GM18498 (cell line): Measurements from ENCODE around the gene INO80.

Experiments used
- ATAC-seq: cut with Tn5 transposase; IDR thresholded peaks from one replicate; pipeline ENCODE4 v1.9.1; 2021; ENCODE audit warnings: mild to moderate bottlenecking, moderate library complexity; ENCODE audit not compliant: unreplicated experiment

Gene INO80

GRCh38 chr15:40952901-40953712, 163.0 kb downstream of the INO80 start, which contains the start of gene CHAC1:
Gene CHAC1, plus strand, starts transcription at chr15:40953471. Its CDS starts 113 bp downstream, at chr15:40953584.
- ATAC-seq = peak; percentile 94

GRCh38 chr15:40952301-40952900, 163.7 kb downstream of the INO80 start:
- no peak for ATAC-seq

- no peak for ATAC-seq
Measured at GRCh38 chr15:40951764-40952163, 164.3 kb downstream of the INO80 start.

GRCh38 chr15:40949756-40950207, 166.3 kb downstream of the INO80 start:
- no peak for ATAC-seq

- no peak for ATAC-seq
Measured at GRCh38 chr15:40948706-40949473, 167.2 kb downstream of the INO80 start.

GRCh38 chr15:40944510-40945296, 171.4 kb downstream of the INO80 start:
- ATAC-seq = no peak

- no peak for ATAC-seq
Measured at GRCh38 chr15:40943764-40944365, 172.2 kb downstream of the INO80 start.

GRCh38 chr15:40942878-40943277, 173.2 kb downstream of the INO80 start:
- ATAC-seq = no peak

- peak; percentile 9 for ATAC-seq
Measured at GRCh38 chr15:40942337-40942854, 173.7 kb downstream of the INO80 start.

GRCh38 chr15:40941528-40942336, 174.3 kb downstream of the INO80 start:
- ATAC-seq = peak; percentile 76

- no peak for ATAC-seq
Measured at GRCh38 chr15:40941068-40941527, 175.0 kb downstream of the INO80 start.

GRCh38 chr15:40940296-40940801, 175.7 kb downstream of the INO80 start:
- no peak for ATAC-seq

GRCh38 chr15:40938536-40938870, 177.6 kb downstream of the INO80 start:
- ATAC-seq = no peak

- no peak for ATAC-seq
Measured at GRCh38 chr15:40937762-40938535, 178.1 kb downstream of the INO80 start.

GRCh38 chr15:40936709-40937666, 179.1 kb downstream of the INO80 start:
- no peak for ATAC-seq

- ATAC-seq = no peak
Measured at GRCh38 chr15:40936234-40936708, 179.8 kb downstream of the INO80 start.

GRCh38 chr15:40934457-40934856, 181.6 kb downstream of the INO80 start:
- ATAC-seq = no peak
